Stimulated activated CD8-positive, alpha-beta memory T cell treated with anti-CD3 and anti-CD28 coated beads, Interleukin-15, amount 100 ng/mL, for 4 hours (primary cell): ENCODE data around the gene SHROOM4.

ENCODE experiments used
- DNase-seq, 2 donors: peaks; one replicate each; pipeline ENCODE4 v3.0.0-alpha.2; 2020; ENCODE audit warnings: low read depth in 2 of 2

Gene SHROOM4

GRCh38 chrX:50813843-50814661 lies at the start of gene SHROOM4:
Gene SHROOM4 (minus strand): TSS chrX:50814194. CDS start chrX:50814018, 176 bp downstream.
- no peak for DNase-seq

GRCh38 chrX:50863471-50863870 lies 49.5 kb upstream of the SHROOM4 start:
- DNase-seq, result no peak

- DNase-seq, result no peak
Observed at GRCh38 chrX:50860518-50860917, 46.5 kb upstream of the SHROOM4 start.

- no peak for DNase-seq
Observed at GRCh38 chrX:50858548-50858947, 44.6 kb upstream of the SHROOM4 start.

GRCh38 chrX:50853399-50853798 lies 39.4 kb upstream of the SHROOM4 start:
- DNase-seq, result no peak

- DNase-seq, result no peak
Observed at GRCh38 chrX:50852524-50852923, 38.5 kb upstream of the SHROOM4 start.

GRCh38 chrX:50842221-50842620 lies 28.2 kb upstream of the SHROOM4 start:
- DNase-seq, result no peak

GRCh38 chrX:50839730-50840129 lies 25.7 kb upstream of the SHROOM4 start:
- no peak for DNase-seq

- DNase-seq, result no peak
Observed at GRCh38 chrX:50838820-50839600, 25.0 kb upstream of the SHROOM4 start.

- DNase-seq, result no peak
Observed at GRCh38 chrX:50827996-50828395, 14.0 kb upstream of the SHROOM4 start.

GRCh38 chrX:50825825-50826224 lies 11.8 kb upstream of the SHROOM4 start:
- DNase-seq, result no peak

GRCh38 chrX:50818986-50819385 lies 5.0 kb upstream of the SHROOM4 start:
- DNase-seq, result no peak

GRCh38 chrX:50815120-50815519 lies 1.1 kb upstream of the SHROOM4 start:
- no peak for DNase-seq

GRCh38 chrX:50814701-50815100 lies 707 bp upstream of the SHROOM4 start:
- no peak for DNase-seq

GRCh38 chrX:50812995-50813842 lies 775 bp downstream of the SHROOM4 start:
- no peak for DNase-seq

GRCh38 chrX:50805276-50805675 lies 8.7 kb downstream of the SHROOM4 start:
- DNase-seq, result no peak

GRCh38 chrX:50801135-50801534 lies 12.9 kb downstream of the SHROOM4 start:
- DNase-seq, result no peak

- no peak for DNase-seq
Observed at GRCh38 chrX:50799531-50799961, 14.4 kb downstream of the SHROOM4 start.

GRCh38 chrX:50798783-50799182 lies 15.2 kb downstream of the SHROOM4 start:
- DNase-seq, result no peak

GRCh38 chrX:50787099-50787498 lies 26.9 kb downstream of the SHROOM4 start:
- no peak for DNase-seq

GRCh38 chrX:50780144-50780543 lies 33.9 kb downstream of the SHROOM4 start:
- DNase-seq, result no peak

GRCh38 chrX:50779694-50780093 lies 34.3 kb downstream of the SHROOM4 start:
- no peak for DNase-seq
